MM.1S (cell line): Measurements from ENCODE around the gene FCSK.
A peak's percentile ranks its signal among the peaks of the same experiment; 100 is the strongest.
"Not testable (repeated sequence)": the region's sequence is repeated elsewhere in the genome, so short reads cannot be mapped to it uniquely, and the experiment has no call there.

Source experiments
- DNase-seq: peaks from one replicate; pipeline ENCODE4 v3.0.0-alpha.2; 2015
- H2AFZ ChIP-seq: fragments of 300-600 bp; sonication (generic); 2 replicates; pipeline ENCODE4 v1.6.0; 2016; ENCODE audit warnings: antibody characterized with exemption, low read length
- H3F3A ChIP-seq: fragments of 300-600 bp; sonication (generic); 2 replicates; pipeline ENCODE4 v1.6.1; 2016; ENCODE audit warnings: mild to moderate bottlenecking, antibody characterized with exemption, low read length, moderate library complexity, mixed read lengths; ENCODE audit not compliant: insufficient read depth
- H3K27ac ChIP-seq: fragments of 300-600 bp; sonication (generic); 2 replicates; pipeline ENCODE4 v1.5.1; 2016; ENCODE audit warnings: mild to moderate bottlenecking, low read length
- H3K27me3 ChIP-seq: fragments of 300-600 bp; sonication (generic); replicated peaks from 2 replicates; pipeline ENCODE4 v1.6.0; 2016; ENCODE audit warnings: low read length; ENCODE audit not compliant: insufficient read depth
- H3K36me3 ChIP-seq: fragments of 300-600 bp; sonication (generic); replicated peaks from 2 replicates; pipeline ENCODE4 v1.6.1; 2016; ENCODE audit warnings: mild to moderate bottlenecking, low read length, mixed read lengths; ENCODE audit not compliant: insufficient read depth
- H3K4me1 ChIP-seq: fragments of 300-600 bp; sonication (generic); 2 replicates; pipeline ENCODE4 v1.6.1; 2016; ENCODE audit warnings: low read length, mixed read lengths
- H3K4me2 ChIP-seq: fragments of 300-600 bp; sonication (generic); 2 replicates; pipeline ENCODE4 v1.6.0; 2016; ENCODE audit warnings: low read depth, low read length
- H3K4me3 ChIP-seq: fragments of 300-600 bp; sonication (generic); 2 replicates; pipeline ENCODE4 v1.5.1; 2016; ENCODE audit warnings: low read length, mixed read lengths
- H3K79me2 ChIP-seq: fragments of 300-600 bp; sonication (generic); 2 replicates; pipeline ENCODE4 v1.6.1; 2016; ENCODE audit warnings: mixed run types, low read length, mixed read lengths
- H3K9ac ChIP-seq: fragments of 300-600 bp; sonication (generic); 2 replicates; pipeline ENCODE4 v1.6.1; 2016; ENCODE audit warnings: low read length, mixed read lengths
- H3K9me2 ChIP-seq: fragments of 300-600 bp; sonication (generic); replicated peaks from 2 replicates; pipeline ENCODE4 v1.6.1; 2016; ENCODE audit warnings: mild to moderate bottlenecking, low read length, mixed read lengths; ENCODE audit not compliant: insufficient read depth
- H3K9me3 ChIP-seq: fragments of 300-600 bp; sonication (generic); replicated peaks from 2 replicates; pipeline ENCODE4 v1.6.1; 2016; ENCODE audit warnings: mild to moderate bottlenecking, low read length, mixed read lengths; ENCODE audit not compliant: insufficient read depth
- H4K20me1 ChIP-seq: fragments of 300-600 bp; sonication (generic); 2 replicates; pipeline ENCODE4 v1.6.1; 2016; ENCODE audit warnings: mild to moderate bottlenecking, low read length, moderate library complexity, mixed read lengths; ENCODE audit not compliant: insufficient read depth
- CTCF ChIP-seq: fragments of 300-600 bp; sonication (generic); IDR thresholded peaks from 2 replicates; pipeline ENCODE4 v1.5.1; 2016; ENCODE audit warnings: antibody characterized with exemption, low read length, mixed read lengths
- EZH2 ChIP-seq: fragments of 300-600 bp; sonication (generic); optimal IDR thresholded peaks from 2 replicates; pipeline ENCODE3; 2017; ENCODE audit warnings: low read depth, mild to moderate bottlenecking, antibody characterized with exemption, low read length, mixed read lengths
- EZH2phosphoT487 ChIP-seq: fragments of 300-600 bp; sonication (generic); IDR thresholded peaks from 2 replicates; pipeline ENCODE4 v1.6.1; 2018; ENCODE audit warnings: antibody characterized with exemption, low read length

The FCSK gene

GRCh38 chr16:70523076-70523742, 68.8 kb downstream of the FCSK start, which contains the start of gene COG4:
Gene COG4 (minus strand): TSS chr16:70523554. CDS start chr16:70523543, 11 bp downstream.
- peak within 1 kb of the TSS; percentile 90 for H3K4me3 ChIP-seq
- no peaks in the 10 kb centered on the region for H3K9me3 ChIP-seq
- peaks cover 17% of the 10 kb centered on the region for H3K4me1 ChIP-seq
- H3K4me2 ChIP-seq, result peak within 1 kb of the TSS; percentile 56
- peaks cover 14% of the 10 kb centered on the region; the same call in 1 of the 2 replicates for H4K20me1 ChIP-seq
- no peaks in the 10 kb centered on the region for H3K9me2 ChIP-seq
- peak; percentile 90 for DNase-seq
- H2AFZ ChIP-seq, result peak within 1 kb of the TSS; percentile 80
- TF ChIP-seq CTCF, result no peak
- TF ChIP-seq EZH2phosphoT487, result no peak
- TF ChIP-seq EZH2, result no peak
- peaks cover 77% of the 10 kb centered on the region for H3K79me2 ChIP-seq
- H3K9ac ChIP-seq, result peak within 1 kb of the TSS; percentile 99
- no peaks in the 10 kb centered on the region for H3K27me3 ChIP-seq
- H3K36me3 ChIP-seq, result no peaks in the 10 kb centered on the region; the same call in 1 of the 2 replicates
- peaks cover 19% of the 10 kb centered on the region for H3F3A ChIP-seq
- peak within 1 kb of the TSS; percentile 87 for H3K27ac ChIP-seq

- peaks cover 17% of the 10 kb centered on the region for H3K4me1 ChIP-seq
These were observed 69.5 kb downstream of the FCSK start, which contains the start of gene SF3B3 for GRCh38 chr16:70523743-70524398. Gene SF3B3 (plus strand): TSS chr16:70523816. CDS start chr16:70526657, 2,841 bp downstream.

GRCh38 chr16:70524399-70524825, 70.0 kb downstream of the FCSK start:
- not testable (repeated sequence) for H3K9me2 ChIP-seq, H3K27me3 ChIP-seq, H3K36me3 ChIP-seq, H3K9me3 ChIP-seq, DNase-seq
- peak overlapping the region; percentile 90 for H3K4me3 ChIP-seq
- peak overlapping the region; percentile 56; the same call in 1 of the 2 replicates for H3K4me2 ChIP-seq
- H3K4me1 ChIP-seq, result peaks cover 17% of the 10 kb centered on the region
- peak overlapping the region; percentile 80; the same call in 1 of the 2 replicates for H2AFZ ChIP-seq
- H3K27ac ChIP-seq, result peak overlapping the region; percentile 87
- peaks cover 25% of the 10 kb centered on the region for H4K20me1 ChIP-seq
- H3K9ac ChIP-seq, result peak overlapping the region; percentile 99
- peaks cover 89% of the 10 kb centered on the region for H3K79me2 ChIP-seq
- H3F3A ChIP-seq, result peaks cover 25% of the 10 kb centered on the region

More at GRCh38 chr16:70523743-70524398, 69.5 kb downstream of the FCSK start, which contains the start of gene SF3B3:
- H3K36me3 ChIP-seq, result peaks cover 3% of the 10 kb centered on the region; the same call in 1 of the 2 replicates
- no peak for DNase-seq
- TF ChIP-seq EZH2 (no peak), CTCF (no peak), EZH2phosphoT487 (no peak)
- H3K79me2 ChIP-seq, result peaks cover 84% of the 10 kb centered on the region
- no peaks in the 10 kb centered on the region for H3K27me3 ChIP-seq
- no peaks in the 10 kb centered on the region for H3K9me2 ChIP-seq
- H4K20me1 ChIP-seq, result peaks cover 19% of the 10 kb centered on the region
- H3F3A ChIP-seq, result peaks cover 20% of the 10 kb centered on the region
- peak within 1 kb of the TSS; percentile 80 for H2AFZ ChIP-seq
- H3K27ac ChIP-seq, result peak within 1 kb of the TSS; percentile 87
- peak within 1 kb of the TSS; percentile 99 for H3K9ac ChIP-seq
- H3K9me3 ChIP-seq, result no peaks in the 10 kb centered on the region
- peak within 1 kb of the TSS; percentile 56 for H3K4me2 ChIP-seq
- peak within 1 kb of the TSS; percentile 90 for H3K4me3 ChIP-seq
